A549 (cell line): ENCODE measurements around the gene RPL13A. TPM values are rescaled to one million over a fixed set of nuclear protein-coding genes. Genes with fewer than 3 reads are reported as not detected.

Experiments used
- ATAC-seq, 2 experiments: fragments of 200-7000 bp in 1 of 2; fragments of >200 bp in 1 of 2; cut with Nextera tagmentation in 1 of 2; cut with Tn5 transposase in 1 of 2; 3 replicates each; pipeline versions ENCODE4 v1.8.0 to v1.9.1; 2018 to 2020; ENCODE audit warnings: mild to moderate bottlenecking in 1 of 2, moderate library complexity in 1 of 2
- CTCF ChIA-PET: fragments of 300-600 bp; sonication (Branson Sonifier 250); formaldehyde crosslinking; extraction: SDS; loops from one replicate; lab custom pipeline; 2021; ENCODE audit warnings: antibody characterized with exemption, inconsistent platforms; lab: Yijun Ruan, JAX
- POLR2A ChIA-PET: fragments of 350-600 bp; formaldehyde crosslinking; extraction: SDS; loops from one replicate; lab custom pipeline; 2021; ENCODE audit warnings: antibody characterized with exemption, inconsistent platforms; lab: Yijun Ruan, JAX
- DNase-seq, 2 experiments: peaks; one replicate each; pipeline versions ENCODE4 v3.0.0 to v3.0.0-alpha.2; 2011 to 2016; ENCODE audit warnings: low read depth in 1 of 2, low spot score in 1 of 2
- FAIRE-seq: peaks from 2 replicates; lab custom pipeline; 2011; peaks lifted over from hg19 to GRCh38; lab: Jason Lieb, UNC
- H3K27ac ChIP-seq, 2 experiments: fragments of >200 bp; sonication (Bioruptor Twin); formaldehyde crosslinking; 3 replicates each; pipeline ENCODE4 v1.5.1; 2016 to 2017
- H3K4me1 ChIP-seq: fragments of >200 bp; sonication (Bioruptor Twin); formaldehyde crosslinking; 3 replicates; pipeline ENCODE4 v1.6.1; 2016
- H3K4me2 ChIP-seq: fragments of >200 bp; sonication (Bioruptor Twin); formaldehyde crosslinking; 3 replicates; pipeline ENCODE4 v1.6.1; 2016
- H3K4me3 ChIP-seq: fragments of >200 bp; sonication (Bioruptor Twin); formaldehyde crosslinking; 3 replicates; pipeline ENCODE4 v1.5.1; 2016
- H3K9me3 ChIP-seq: fragments of >200 bp; sonication (Bioruptor Twin); formaldehyde crosslinking; 3 replicates; pipeline ENCODE4 v1.6.1; 2016
- ATOH8 ChIP-seq: fragments of 250-450 bp; sonication (Bioruptor Pico); IDR thresholded peaks from 2 replicates; pipeline ENCODE4 v1.5.0; 2020; ENCODE audit warnings: low read depth, mild to moderate bottlenecking, moderate library complexity
- BCL3 ChIP-seq: fragments of >200 bp; sonication (Bioruptor Twin); formaldehyde crosslinking; IDR thresholded peaks from 3 replicates; pipeline ENCODE4 v1.6.1; 2016
- CBX2 ChIP-seq: fragments of 200-600 bp; sonication (generic); IDR thresholded peaks from 2 replicates; pipeline ENCODE4 v1.6.1; 2016; ENCODE audit warnings: low read depth, mild to moderate bottlenecking, borderline replicate concordance
- CEBPB ChIP-seq, 2 experiments: fragments of >200 bp in 1 of 2; sonication (Bioruptor Twin) in 1 of 2; formaldehyde crosslinking in 1 of 2; IDR thresholded peaks; 2 replicates each; pipeline ENCODE4 v1.6.1; 2012 to 2016
- CTCF ChIP-seq: fragments of >200 bp; sonication (Bioruptor Twin); formaldehyde crosslinking; IDR thresholded peaks from 3 replicates; pipeline ENCODE4 v1.5.1; 2016
- EHMT2 ChIP-seq: fragments of 200-600 bp; sonication (generic); IDR thresholded peaks from 2 replicates; pipeline ENCODE4 v1.6.1; 2016; ENCODE audit warnings: antibody characterized with exemption, low read depth, mild to moderate bottlenecking, moderate library complexity
- FOSB ChIP-seq: fragments of 250-450 bp; sonication (Bioruptor Pico); IDR thresholded peaks from 2 replicates; pipeline ENCODE4 v1.5.0; 2020; ENCODE audit warnings: mild to moderate bottlenecking, moderate library complexity
- HES2 ChIP-seq: fragments of >200 bp; sonication (Bioruptor Twin); formaldehyde crosslinking; IDR thresholded peaks from 2 replicates; pipeline ENCODE4 v1.6.1; 2016
- HMGXB4 ChIP-seq: fragments of 250-450 bp; sonication (Bioruptor Pico); IDR thresholded peaks from 2 replicates; pipeline ENCODE4 v1.5.0; 2021; ENCODE audit warnings: mild to moderate bottlenecking, moderate library complexity, borderline replicate concordance
- HOXA7 ChIP-seq: fragments of 250-450 bp; sonication (Bioruptor Pico); IDR thresholded peaks from 2 replicates; pipeline ENCODE4 v1.5.0; 2020; ENCODE audit warnings: mild to moderate bottlenecking, moderate library complexity
- HOXB5 ChIP-seq: fragments of 250-450 bp; sonication (Bioruptor Pico); IDR thresholded peaks from 2 replicates; pipeline ENCODE4 v1.5.0; 2020; ENCODE audit warnings: mild to moderate bottlenecking, moderate library complexity
- JUN ChIP-seq, 2 experiments: fragments of >200 bp; sonication (Bioruptor Twin); formaldehyde crosslinking; IDR thresholded peaks; 2 replicates in 1 of 2; 3 replicates in 1 of 2; pipeline ENCODE4 v1.6.1; 2016 to 2017
- KDM5A ChIP-seq: fragments of 200-600 bp; sonication (generic); IDR thresholded peaks from 2 replicates; pipeline ENCODE4 v1.6.1; 2016; ENCODE audit warnings: antibody characterized with exemption, mild to moderate bottlenecking
- MAFK ChIP-seq: fragments of 450-650 bp; IDR thresholded peaks from 2 replicates; pipeline ENCODE4 v1.6.1; 2014; ENCODE audit not compliant: partially characterized antibody
- MYC ChIP-seq: IDR thresholded peaks from 2 replicates; pipeline ENCODE4 v1.6.1; 2012; ENCODE audit warnings: mild to moderate bottlenecking, inconsistent platforms, low read length, improper control_type of control experiment, borderline replicate concordance
- PBX3 ChIP-seq: IDR thresholded peaks from 2 replicates; pipeline ENCODE4 v1.6.1; 2012
- PHF8 ChIP-seq: fragments of 200-600 bp; sonication (generic); IDR thresholded peaks from 2 replicates; pipeline ENCODE4 v1.6.1; 2016; ENCODE audit warnings: low read depth, mild to moderate bottlenecking, antibody characterized with exemption, moderate library complexity, borderline replicate concordance
- POLR2A ChIP-seq: IDR thresholded peaks from 2 replicates; pipeline ENCODE4 v1.6.1; 2012; ENCODE audit warnings: mild to moderate bottlenecking, low read length
- RARB ChIP-seq: fragments of 250-450 bp; sonication (Bioruptor Pico); IDR thresholded peaks from 2 replicates; pipeline ENCODE4 v1.8.0; 2021; ENCODE audit warnings: mild to moderate bottlenecking, moderate library complexity
- REST ChIP-seq: fragments of 200-600 bp; sonication (generic); IDR thresholded peaks from 2 replicates; pipeline ENCODE4 v1.6.1; 2016; ENCODE audit warnings: antibody characterized with exemption, mild to moderate bottlenecking, moderate library complexity
- RNF2 ChIP-seq: fragments of 200-600 bp; sonication (generic); IDR thresholded peaks from 2 replicates; pipeline ENCODE4 v1.6.1; 2016; ENCODE audit warnings: low read depth, mild to moderate bottlenecking, antibody characterized with exemption, moderate library complexity, borderline replicate concordance
- SMC3 ChIP-seq: fragments of >200 bp; sonication (Bioruptor Twin); formaldehyde crosslinking; IDR thresholded peaks from 3 replicates; pipeline ENCODE4 v1.6.1; 2018; ENCODE audit warnings: inconsistent platforms
- SREBF2 ChIP-seq: fragments of 450-650 bp; IDR thresholded peaks from 2 replicates; pipeline ENCODE4 v1.6.1; 2014; ENCODE audit warnings: mild to moderate bottlenecking, moderate library complexity
- ZC3H11A ChIP-seq: fragments of 450-650 bp; IDR thresholded peaks from 2 replicates; pipeline ENCODE4 v1.6.1; 2014; ENCODE audit warnings: antibody characterized with exemption, mild to moderate bottlenecking
- ZNF302 ChIP-seq: fragments of 250-450 bp; sonication (Bioruptor Pico); IDR thresholded peaks from 2 replicates; pipeline ENCODE4 v1.9.0; 2021; ENCODE audit warnings: inconsistent platforms, mild to moderate bottlenecking, moderate library complexity
- ZSCAN20 ChIP-seq: fragments of 250-450 bp; sonication (Bioruptor Pico); IDR thresholded peaks from 2 replicates; pipeline ENCODE4 v1.8.0; 2022; ENCODE audit warnings: mild to moderate bottlenecking, moderate library complexity
- WGBS: methylation state at CpG from one replicate; pipeline ENCODE4 v1.1.6; 2017; ENCODE audit errors: missing lambda C conversion rate; 5-methylcytosine and 5-hydroxymethylcytosine counted together
- polyA plus RNA-seq, 4 experiments: library from polyadenylated mRNA; depleted of rRNA in 3 of 4; stranded (reverse); fragments of >200 nt; fragmentation: RNase III in 1 of 4; extraction: RNeasy Plus Mini Kit Qiagen cat#74134 plus additional on column Dnase treatment in 1 of 4; gene quantifications; 2 replicates in 3 of 4; 3 replicates in 1 of 4; pipeline ENCODE4 v1.2.3, GENCODE V29; 2011 to 2017
- TF ChIP-seq, protein P1 (sequence below): IDR thresholded peaks from 2 replicates; pipeline ENCODE4 v1.6.1; 2012; ENCODE audit warnings: low read depth, borderline replicate concordance

RPL13A gene
- polyA plus RNA-seq, 2 of the 4 experiments (the other 2 are of a cell fraction), result 3,595 to 5,410 TPM

DNA sequence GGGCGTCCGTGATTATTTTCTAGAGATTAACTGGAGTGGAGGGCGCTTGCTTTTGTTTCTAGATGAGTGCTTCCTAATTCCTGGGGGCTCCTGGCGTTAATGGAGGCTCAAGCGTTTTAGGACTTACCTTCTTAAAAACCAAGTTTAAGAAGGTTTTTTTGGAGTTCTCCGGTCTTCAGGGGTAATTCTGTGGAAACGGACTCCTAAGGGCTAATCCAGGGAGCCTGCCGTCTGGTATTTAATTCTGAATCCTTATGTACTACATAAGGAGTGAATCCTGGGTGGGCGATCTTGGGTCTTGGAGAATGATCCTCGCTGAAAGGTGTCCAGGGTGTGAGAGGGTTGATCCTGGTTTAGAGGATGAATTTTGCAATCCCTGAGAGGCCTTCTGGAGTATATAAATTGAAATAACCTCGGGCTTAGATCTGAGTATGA lies 9.2 kb downstream of the RPL13A start:
- H3K9me3 ChIP-seq, result no peaks in the 10 kb centered on the region
- ChIA-PET POLR2A (interaction anchor here (1.0 to 1.7 kb wide), 11 partner anchors 9 to 180 kb away, joined by 3 to 13 read pairs (median 6); partner anchors contain the start of genes NOSIP, PIH1D1, PRMT1 and PRRG2), CTCF (interaction anchor here (0.6 to 1.7 kb wide), 3 partner anchors 10 to 74 kb away, joined by 3 to 5 read pairs (median 5); no protein-coding TSS in a partner anchor)

More for the DNA sequence above, 9.2 kb downstream of the RPL13A start:
- TF ChIP-seq CBX2 (no peak), KDM5A (peak; percentile 25; the same call in 1 of the 2 replicates), BCL3 (0 out of 3 replicates have a peak, but pooled peaks have one; percentile 2), PHF8 (no peak; the same call in none of the 2 replicates), ZC3H11A (no peak), HOXB5 (CRISPR knock-in tag) (peak; percentile 38; the same call in 1 of the 2 replicates), POLR2A (no peak), RARB (CRISPR knock-in tag) (0 out of 2 replicates have a peak, but pooled peaks have one; percentile 51), MAFK (no peak), CTCF (no peak), HMGXB4 (CRISPR knock-in tag) (no peak), ATOH8 (CRISPR knock-in tag) (no peak), ZNF302 (CRISPR knock-in tag) (no peak), HES2 (no peak), PBX3 (no peak), SREBF2 (no peak), HOXA7 (peak; percentile 69), ZSCAN20 (CRISPR knock-in tag) (no peak), CEBPB (IDR thresholded peaks at IDR 0.05) (no peak; a peak in 1 of 4 replicates), JUN (IDR thresholded peaks at IDR 0.05) (peak in 1 of 2 experiments; percentile 14; a peak in 2 of 5 replicates), MYC (no peak), REST (no peak), EHMT2 (no peak), RNF2 (no peak), FOSB (CRISPR knock-in tag) (peak; percentile 68; the same call in 1 of the 2 replicates), SMC3 (no peak)
- TF ChIP-seq, protein P1, sequence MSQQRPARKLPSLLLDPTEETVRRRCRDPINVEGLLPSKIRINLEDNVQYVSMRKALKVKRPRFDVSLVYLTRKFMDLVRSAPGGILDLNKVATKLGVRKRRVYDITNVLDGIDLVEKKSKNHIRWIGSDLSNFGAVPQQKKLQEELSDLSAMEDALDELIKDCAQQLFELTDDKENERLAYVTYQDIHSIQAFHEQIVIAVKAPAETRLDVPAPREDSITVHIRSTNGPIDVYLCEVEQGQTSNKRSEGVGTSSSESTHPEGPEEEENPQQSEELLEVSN, result no peak
- Histone ChIP-seq H3K4me3 (peak overlapping the region; percentile 97), H3K4me2 (peak overlapping the region; percentile 89), H3K4me1 (peaks cover 38% of the 10 kb centered on the region), H3K27ac (peak overlapping the region; percentile 93 to 97)
- WGBS, result 1% methylated on average over 11 of the region's 11 CpGs
- DNase-seq, result no peak
- ATAC-seq, result no peak
- FAIRE-seq, result no peak
